Activated CD4-positive, alpha-beta memory T cell treated with anti-CD3 and anti-CD28 coated beads, Interleukin-2, amount 10 ng/mL, durations not matched to agents 7 days and 5 days (primary cell): ENCODE data around the gene USP34. TPM values are rescaled to one million over a fixed set of nuclear protein-coding genes. Genes with fewer than 3 reads are reported as not detected.
A peak's percentile ranks its signal among the peaks of the same experiment; 100 is the strongest.
"Not testable (repeated sequence)": the region's sequence is repeated elsewhere in the genome, so short reads cannot be mapped to it uniquely, and the experiment has no call there.

Experiments
- CTCF ChIA-PET: fragments of 350-600 bp; sonication (Branson Sonifier 250); formaldehyde crosslinking; loops from one replicate; lab custom pipeline; 2021; ENCODE audit warnings: antibody characterized with exemption, inconsistent platforms; lab: Charles Lee
- POLR2A ChIA-PET: fragments of 350-600 bp; sonication (Branson Sonifier 250); formaldehyde crosslinking; loops from one replicate; lab custom pipeline; 2021; ENCODE audit warnings: antibody characterized with exemption; lab: Charles Lee
- DNase-seq: peaks from one replicate; pipeline ENCODE4 v3.0.0-alpha.2; 2020
- H3K27ac Mint-ChIP-seq: one replicate; pipeline ENCODE4 v1.8.0; 2021; ENCODE audit warnings: mild to moderate bottlenecking, mixed read lengths
- H3K27me3 Mint-ChIP-seq: one replicate; pipeline ENCODE4 v1.8.0; 2021; ENCODE audit warnings: mixed read lengths
- H3K36me3 Mint-ChIP-seq: one replicate; pipeline ENCODE4 v1.8.0; 2021; ENCODE audit warnings: low read depth, mixed read lengths
- H3K4me1 Mint-ChIP-seq: one replicate; pipeline ENCODE4 v1.8.0; 2021; ENCODE audit warnings: mixed read lengths
- H3K4me3 Mint-ChIP-seq: one replicate; pipeline ENCODE4 v1.8.0; 2021; ENCODE audit warnings: mild to moderate bottlenecking, mixed read lengths
- H3K9me3 Mint-ChIP-seq: one replicate; pipeline ENCODE4 v1.8.0; 2021; ENCODE audit warnings: mixed read lengths
- total RNA-seq, 2 experiments: library from RNA; stranded (reverse); gene quantifications; one replicate each; pipeline ENCODE4 v1.2.3, GENCODE V29; 2021

Gene USP34
- total RNA-seq, 2 experiments from 2014 or later: 77.5 to 79.4 TPM

- peaks cover 4% of the 10 kb centered on the region for H3K27me3 Mint-ChIP-seq
- H3K27ac Mint-ChIP-seq: peak overlapping the region; percentile 91
- CTCF ChIA-PET: interaction anchor here (0.8 to 1.2 kb wide), 2 partner anchors 34 to 247 kb away, joined by 3 read pairs; no protein-coding TSS in a partner anchor
- no peaks in the 10 kb centered on the region for H3K9me3 Mint-ChIP-seq
- POLR2A ChIA-PET: interaction anchor here (0.5 to 4.6 kb wide), 29 partner anchors 13 to 677 kb away, joined by 3 to 50 read pairs (median 5); partner anchors contain the start of genes C2orf74, PEX13, PUS10 and REL
- H3K4me1 Mint-ChIP-seq: peaks cover 67% of the 10 kb centered on the region
- peaks cover 52% of the 10 kb centered on the region for H3K36me3 Mint-ChIP-seq
- H3K4me3 Mint-ChIP-seq: peak overlapping the region; percentile 90
- DNase-seq: peak; percentile 28
Measured at GRCh38 chr2:61178603-61179545, 292.0 kb downstream of the USP34 start.

- H3K9me3 Mint-ChIP-seq: no peaks in the 10 kb centered on the region
- CTCF ChIA-PET: interaction anchor here (0.7 to 2.2 kb wide), 5 partner anchors 10 to 111 kb away, joined by 3 to 7 read pairs (median 3); no protein-coding TSS in a partner anchor
- peak overlapping the region; percentile 90 for H3K4me3 Mint-ChIP-seq
- peak overlapping the region; percentile 91 for H3K27ac Mint-ChIP-seq
- POLR2A ChIA-PET: interaction anchor here (0.8 to 4.6 kb wide), 37 partner anchors 8 to 678 kb away, joined by 3 to 50 read pairs (median 5); partner anchors contain the start of genes C2orf74, PEX13, PUS10 and REL
- H3K36me3 Mint-ChIP-seq: peaks cover 43% of the 10 kb centered on the region
- DNase-seq: peak; percentile 48
- H3K27me3 Mint-ChIP-seq: peaks cover 4% of the 10 kb centered on the region
- H3K4me1 Mint-ChIP-seq: peaks cover 61% of the 10 kb centered on the region
Measured at GRCh38 chr2:61177727-61178549, 292.9 kb downstream of the USP34 start.

GRCh38 chr2:61176755-61177726, 293.8 kb downstream of the USP34 start:
- Mint-ChIP-seq H3K27ac (peak overlapping the region; percentile 88), H3K4me1 (peaks cover 54% of the 10 kb centered on the region), H3K4me3 (peak overlapping the region; percentile 89), H3K36me3 (peaks cover 34% of the 10 kb centered on the region), H3K9me3 (no peaks in the 10 kb centered on the region), H3K27me3 (peaks cover 4% of the 10 kb centered on the region)
- DNase-seq: peak; percentile 95
- POLR2A ChIA-PET: interaction anchor here (0.9 to 4.6 kb wide), 31 partner anchors 8 to 679 kb away, joined by 3 to 50 read pairs (median 5); partner anchors contain the start of genes C2orf74, PEX13, PUS10 and REL
- CTCF ChIA-PET: interaction anchor here (0.9 to 2.2 kb wide), 4 partner anchors 9 to 361 kb away, joined by 3 to 7 read pairs (median 3); partner anchors contain the start of gene XPO1

- CTCF ChIA-PET: no interaction called here
- peaks cover 4% of the 10 kb centered on the region for H3K27me3 Mint-ChIP-seq
Measured at GRCh38 chr2:61175036-61175435, 295.9 kb downstream of the USP34 start.

GRCh38 chr2:61173116-61173515, 297.8 kb downstream of the USP34 start:
- ChIA-PET CTCF (no interaction called here), POLR2A (no interaction called here)
- DNase-seq: no peak
- H3K27me3 Mint-ChIP-seq: peaks cover 4% of the 10 kb centered on the region
- no peak overlapping the region for H3K27ac Mint-ChIP-seq
- H3K4me1 Mint-ChIP-seq: peaks cover 15% of the 10 kb centered on the region
- H3K36me3 Mint-ChIP-seq: no peaks in the 10 kb centered on the region
- H3K4me3 Mint-ChIP-seq: no peak overlapping the region
- H3K9me3 Mint-ChIP-seq: no peaks in the 10 kb centered on the region

More at GRCh38 chr2:61175036-61175435, 295.9 kb downstream of the USP34 start:
- POLR2A ChIA-PET: no interaction called here
- no peaks in the 10 kb centered on the region for H3K9me3 Mint-ChIP-seq
- peak overlapping the region; percentile 3 for H3K4me3 Mint-ChIP-seq
- no peak overlapping the region for H3K27ac Mint-ChIP-seq
- H3K4me1 Mint-ChIP-seq: peaks cover 34% of the 10 kb centered on the region
- H3K36me3 Mint-ChIP-seq: peaks cover 15% of the 10 kb centered on the region
- no peak for DNase-seq

- Mint-ChIP-seq H3K9me3 (no peaks in the 10 kb centered on the region), H3K4me3 (no peak overlapping the region), H3K27me3 (peaks cover 4% of the 10 kb centered on the region), H3K36me3 (no peaks in the 10 kb centered on the region), H3K4me1 (peaks cover 14% of the 10 kb centered on the region), H3K27ac (no peak overlapping the region)
- ChIA-PET POLR2A (interaction anchor here (0.9 kb wide), 1 partner anchor 21 kb away, joined by 4 read pairs; no protein-coding TSS in a partner anchor), CTCF (no interaction called here)
- no peak for DNase-seq
Measured at GRCh38 chr2:61172671-61173070, 298.2 kb downstream of the USP34 start.

GRCh38 chr2:61167579-61167978, 303.3 kb downstream of the USP34 start:
- no peak overlapping the region for H3K27ac Mint-ChIP-seq
- no peak overlapping the region for H3K4me3 Mint-ChIP-seq
- no peaks in the 10 kb centered on the region for H3K27me3 Mint-ChIP-seq
- POLR2A ChIA-PET: interaction anchor here (2.1 kb wide), 1 partner anchor 9 kb away, joined by 12 read pairs; no protein-coding TSS in a partner anchor
- peaks cover 8% of the 10 kb centered on the region for H3K4me1 Mint-ChIP-seq
- DNase-seq: no peak
- no peaks in the 10 kb centered on the region for H3K9me3 Mint-ChIP-seq
- CTCF ChIA-PET: interaction anchor here (0.7 to 2.1 kb wide), 3 partner anchors 9 to 162 kb away, joined by 3 to 7 read pairs (median 4); no protein-coding TSS in a partner anchor
- H3K36me3 Mint-ChIP-seq: peaks cover 27% of the 10 kb centered on the region

- Mint-ChIP-seq H3K27ac (no peak overlapping the region), H3K4me3 (no peak overlapping the region), H3K4me1 (peaks cover 19% of the 10 kb centered on the region), H3K9me3 (no peaks in the 10 kb centered on the region), H3K27me3 (no peaks in the 10 kb centered on the region), H3K36me3 (peaks cover 36% of the 10 kb centered on the region)
- ChIA-PET CTCF (no interaction called here), POLR2A (interaction anchor here (1.4 kb wide), 1 partner anchor 11 kb away, joined by 5 read pairs; no protein-coding TSS in a partner anchor)
- no peak for DNase-seq
Measured at GRCh38 chr2:61165946-61166345, 304.9 kb downstream of the USP34 start.

GRCh38 chr2:61165082-61165481, 305.8 kb downstream of the USP34 start:
- CTCF ChIA-PET, H3K4me3 Mint-ChIP-seq, DNase-seq, H3K27me3 Mint-ChIP-seq, H3K9me3 Mint-ChIP-seq, H3K27ac Mint-ChIP-seq: not testable (repeated sequence)
- H3K4me1 Mint-ChIP-seq: peaks cover 19% of the 10 kb centered on the region
- POLR2A ChIA-PET: interaction anchor here (1.4 to 1.7 kb wide), 2 partner anchors 9 to 12 kb away, joined by 4 to 5 read pairs; no protein-coding TSS in a partner anchor
- peaks cover 41% of the 10 kb centered on the region for H3K36me3 Mint-ChIP-seq

- DNase-seq: no peak
- CTCF ChIA-PET: interaction anchor here (0.6 to 1.1 kb wide), 2 partner anchors 18 to 248 kb away, joined by 3 read pairs; no protein-coding TSS in a partner anchor
- Mint-ChIP-seq H3K27ac (peak overlapping the region; percentile 58), H3K4me1 (peaks cover 19% of the 10 kb centered on the region), H3K9me3 (peaks cover 7% of the 10 kb centered on the region), H3K27me3 (no peaks in the 10 kb centered on the region), H3K4me3 (no peak overlapping the region), H3K36me3 (peaks cover 54% of the 10 kb centered on the region)
- POLR2A ChIA-PET: interaction anchor here (1.0 to 2.0 kb wide), 4 partner anchors 13 to 18 kb away, joined by 3 to 9 read pairs (median 7); no protein-coding TSS in a partner anchor
Measured at GRCh38 chr2:61162721-61163120, 308.2 kb downstream of the USP34 start.

- DNase-seq: no peak
- Mint-ChIP-seq H3K27ac (peak within 1 kb of the TSS; percentile 58), H3K27me3 (no peaks in the 10 kb centered on the region), H3K4me3 (no peak within 1 kb of the TSS), H3K9me3 (peaks cover 7% of the 10 kb centered on the region), H3K4me1 (peaks cover 19% of the 10 kb centered on the region), H3K36me3 (peaks cover 57% of the 10 kb centered on the region)
- POLR2A ChIA-PET: interaction anchor here (1.0 to 1.8 kb wide), 3 partner anchors 14 to 17 kb away, joined by 3 to 9 read pairs (median 7); no protein-coding TSS in a partner anchor
- CTCF ChIA-PET: interaction anchor here (1.1 kb wide), 1 partner anchor 17 kb away, joined by 3 read pairs; no protein-coding TSS in a partner anchor
Measured at GRCh38 chr2:61161888-61162287, 309.0 kb downstream of the USP34 start, which contains the start of gene C2orf74. Gene C2orf74 (plus strand): TSS chr2:61162188. CDS start chr2:61162515, 327 bp downstream.
